GM15510 (cell line): Measurements from ENCODE around the gene DOC2A.
A peak's percentile ranks its signal among the peaks of the same experiment; 100 is the strongest.

Experiments
- POLR2A ChIP-seq: IDR thresholded peaks from 3 replicates; pipeline ENCODE4 v1.6.1; 2011; ENCODE audit warnings: borderline replicate concordance; ENCODE audit not compliant: insufficient read length; ENCODE audit errors: extremely low read depth

Gene DOC2A

GRCh38 chr16:29972992-29973383 is 37.8 kb downstream of the DOC2A start:
- no peak for TF ChIP-seq POLR2A

GRCh38 chr16:29972500-29972899 is 38.3 kb downstream of the DOC2A start:
- TF ChIP-seq POLR2A = no peak

- no peak for TF ChIP-seq POLR2A
Observed at GRCh38 chr16:29971304-29971703, 39.5 kb downstream of the DOC2A start.

- TF ChIP-seq POLR2A = no peak
Observed at GRCh38 chr16:29968205-29968604, 42.6 kb downstream of the DOC2A start.

- no peak for TF ChIP-seq POLR2A
Observed at GRCh38 chr16:29963021-29963743, 47.6 kb downstream of the DOC2A start.

GRCh38 chr16:29962344-29962994 is 48.4 kb downstream of the DOC2A start:
- no peak for TF ChIP-seq POLR2A

GRCh38 chr16:29961479-29962343 is 49.1 kb downstream of the DOC2A start, which contains the start of gene TMEM219:
TSS of gene TMEM219 (plus strand) at chr16:29962079. CDS start at chr16:29963144, 1,065 bp downstream.
- peak; percentile 81 for TF ChIP-seq POLR2A

- TF ChIP-seq POLR2A = no peak
Observed at GRCh38 chr16:29961127-29961478, 49.7 kb downstream of the DOC2A start.

GRCh38 chr16:29959293-29959692 is 51.5 kb downstream of the DOC2A start:
- no peak for TF ChIP-seq POLR2A

- TF ChIP-seq POLR2A = no peak
Observed at GRCh38 chr16:29958756-29959155, 52.1 kb downstream of the DOC2A start.
